NOMO-1 (cell line): ENCODE results near the gene OR2AG2.

ENCODE experiments used
- DNase-seq, 2 experiments: peaks; one replicate each; lab custom pipeline; 2025; ENCODE audit not compliant: unreplicated experiment in 2 of 2; lab: John Stamatoyannopoulos, UW

The OR2AG2 gene

DNA sequence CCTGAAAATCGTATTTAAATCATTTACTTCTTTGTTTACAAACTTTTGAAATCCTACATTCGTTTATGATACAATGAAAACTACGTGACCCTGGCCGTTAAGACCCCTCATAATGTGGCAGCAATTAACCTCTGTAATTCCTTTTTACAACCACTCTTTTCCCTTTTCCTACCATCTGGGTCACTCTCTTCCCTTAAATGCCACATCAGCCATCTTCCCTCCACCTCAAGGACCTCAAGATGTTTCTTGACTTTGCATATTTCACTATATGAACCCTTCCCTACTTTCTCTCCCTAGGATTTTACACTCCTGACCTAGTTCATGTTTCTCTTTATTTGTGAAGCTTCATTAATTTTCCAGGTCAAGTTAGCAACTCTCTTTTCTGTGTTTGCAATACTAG, 26.8 kb downstream of the OR2AG2 start:
- no peak for DNase-seq

DNA sequence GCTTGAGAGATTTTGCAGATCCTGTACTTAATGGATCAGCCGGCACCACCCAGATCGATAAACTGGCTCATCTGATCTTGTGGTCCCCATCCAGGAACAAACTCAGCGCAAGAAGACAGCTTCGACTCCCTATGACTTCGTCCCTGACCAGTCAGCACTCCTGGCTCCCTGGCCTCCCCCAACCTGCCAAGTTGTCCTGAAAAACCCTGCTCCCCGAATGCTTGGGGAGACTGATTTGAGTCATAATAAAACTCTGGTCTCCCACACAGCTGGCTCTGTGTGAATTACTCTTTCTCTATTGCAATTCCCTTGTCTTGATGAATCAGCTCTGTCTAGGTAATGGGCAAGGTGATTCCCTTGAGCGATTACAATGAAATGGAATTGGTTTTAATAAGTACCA, 29.5 kb downstream of the OR2AG2 start:
- DNase-seq = no peak

DNA sequence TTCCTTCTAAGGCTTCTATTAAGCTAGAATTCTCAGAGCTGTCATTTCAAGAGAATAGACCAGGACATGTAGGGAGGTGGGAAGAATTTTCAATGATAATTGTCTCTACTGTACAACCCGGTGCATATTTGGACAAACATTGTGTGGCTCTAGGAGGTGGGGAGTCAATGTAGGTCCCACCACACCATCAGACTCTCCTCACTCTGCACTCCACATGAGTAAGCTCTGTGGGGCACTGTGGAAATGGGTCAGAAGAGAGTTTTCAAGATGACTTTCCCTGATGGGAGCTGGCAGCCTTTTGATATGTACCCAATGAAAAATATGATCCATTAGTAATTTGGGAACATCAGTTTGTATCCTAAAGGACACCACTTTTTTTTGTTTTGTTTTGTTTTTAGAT, 33.2 kb downstream of the OR2AG2 start:
- no peak for DNase-seq

DNA sequence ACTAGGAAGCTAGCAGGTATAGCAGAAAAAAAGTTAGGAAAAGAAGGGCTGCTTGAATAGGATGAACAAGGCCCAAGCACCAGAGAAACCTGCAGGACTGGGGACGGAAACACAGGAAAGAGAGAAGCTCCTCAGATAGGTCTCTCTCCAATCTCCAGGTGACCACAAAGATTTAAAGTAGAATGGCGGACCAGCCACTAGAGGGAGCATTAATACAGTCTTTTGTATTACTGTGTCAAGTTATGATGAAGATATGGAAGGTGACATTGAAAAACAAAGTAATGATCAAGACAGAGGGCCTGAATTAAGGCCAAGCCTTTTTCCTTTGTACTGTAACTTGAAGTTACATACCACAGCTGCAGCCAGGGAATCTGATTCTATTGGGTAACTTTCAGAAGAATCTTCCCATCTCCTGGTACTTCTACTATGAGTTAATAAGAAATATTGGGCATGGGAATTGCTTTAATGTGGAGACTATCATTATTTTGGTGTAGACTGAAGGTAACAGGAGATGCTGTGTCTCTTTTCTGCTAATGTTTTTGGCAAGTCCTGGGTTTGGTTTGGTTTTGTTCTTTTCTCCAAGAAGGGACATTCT, 33.8 kb downstream of the OR2AG2 start:
- peak; percentile 30 to 72 for DNase-seq

DNA sequence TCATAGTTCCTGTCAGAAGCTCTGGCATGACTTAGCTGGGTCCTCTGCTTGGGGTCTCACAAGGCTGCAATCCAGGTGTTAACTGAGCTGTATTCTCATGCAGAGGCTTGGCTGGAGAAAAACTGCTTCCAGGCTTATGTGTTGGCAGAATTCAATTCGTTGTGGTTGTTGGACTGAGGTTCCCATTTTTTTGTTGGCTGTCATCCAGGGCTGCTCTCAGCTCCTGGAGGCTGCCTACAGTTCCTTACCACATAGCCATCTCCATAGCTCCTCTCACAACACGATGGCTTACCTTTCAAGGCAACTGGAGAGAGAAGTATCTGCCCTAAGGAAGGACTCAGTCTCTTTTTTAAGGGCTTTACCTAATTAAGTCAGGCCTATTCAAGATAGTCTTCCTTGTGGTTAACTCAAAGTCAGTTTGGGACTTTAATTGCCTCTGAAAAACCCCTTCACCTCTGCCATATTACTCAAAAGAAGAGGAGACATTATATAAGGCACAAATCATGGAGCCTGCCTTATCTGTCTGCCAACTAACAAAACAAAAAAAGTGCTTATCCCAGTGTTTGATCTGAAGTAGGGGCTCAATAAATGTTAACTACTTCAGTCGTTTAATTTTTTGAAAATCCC, 35.2 kb downstream of the OR2AG2 start:
- no peak for DNase-seq

DNA sequence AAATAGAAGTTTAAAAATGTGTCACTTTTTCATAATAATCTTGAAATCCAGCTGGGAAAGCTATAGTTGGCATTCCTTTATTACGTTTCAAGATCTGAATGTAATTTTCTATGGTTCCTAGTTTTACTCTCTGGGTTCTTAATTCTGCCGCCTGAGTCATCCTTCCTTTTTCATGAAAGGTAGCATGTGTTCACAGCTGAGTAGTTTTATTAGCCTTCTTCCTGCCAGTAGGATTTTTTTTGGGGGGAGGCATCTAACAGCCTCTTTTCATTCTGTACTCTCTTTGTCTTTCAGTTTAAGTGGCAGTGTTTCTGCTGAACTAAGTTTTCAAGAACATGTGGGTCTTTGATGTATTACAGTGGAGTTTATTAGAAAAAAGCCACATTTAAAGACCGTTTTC, 36.5 kb downstream of the OR2AG2 start:
- DNase-seq = peak in 1 of 2 experiments; percentile 25

DNA sequence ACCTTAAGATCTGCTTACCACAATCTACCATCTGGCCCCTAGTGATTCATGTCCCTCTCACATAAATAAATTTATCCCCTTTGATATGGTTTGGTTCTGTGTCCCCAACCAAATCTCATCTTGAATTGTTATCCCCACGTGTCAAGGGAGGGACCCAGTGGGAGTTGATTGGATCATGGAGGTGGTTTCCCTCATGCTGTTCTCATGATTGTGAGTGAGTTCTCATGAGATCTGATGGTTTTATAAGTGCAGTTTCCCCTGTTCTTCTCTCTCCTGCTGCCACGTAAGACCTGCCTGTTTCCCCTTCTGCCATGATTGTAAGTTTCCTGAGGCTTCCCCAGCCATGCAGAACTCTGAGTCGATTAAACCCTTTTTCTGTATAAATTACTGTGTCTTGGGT, 37.2 kb downstream of the OR2AG2 start:
- no peak for DNase-seq

DNA sequence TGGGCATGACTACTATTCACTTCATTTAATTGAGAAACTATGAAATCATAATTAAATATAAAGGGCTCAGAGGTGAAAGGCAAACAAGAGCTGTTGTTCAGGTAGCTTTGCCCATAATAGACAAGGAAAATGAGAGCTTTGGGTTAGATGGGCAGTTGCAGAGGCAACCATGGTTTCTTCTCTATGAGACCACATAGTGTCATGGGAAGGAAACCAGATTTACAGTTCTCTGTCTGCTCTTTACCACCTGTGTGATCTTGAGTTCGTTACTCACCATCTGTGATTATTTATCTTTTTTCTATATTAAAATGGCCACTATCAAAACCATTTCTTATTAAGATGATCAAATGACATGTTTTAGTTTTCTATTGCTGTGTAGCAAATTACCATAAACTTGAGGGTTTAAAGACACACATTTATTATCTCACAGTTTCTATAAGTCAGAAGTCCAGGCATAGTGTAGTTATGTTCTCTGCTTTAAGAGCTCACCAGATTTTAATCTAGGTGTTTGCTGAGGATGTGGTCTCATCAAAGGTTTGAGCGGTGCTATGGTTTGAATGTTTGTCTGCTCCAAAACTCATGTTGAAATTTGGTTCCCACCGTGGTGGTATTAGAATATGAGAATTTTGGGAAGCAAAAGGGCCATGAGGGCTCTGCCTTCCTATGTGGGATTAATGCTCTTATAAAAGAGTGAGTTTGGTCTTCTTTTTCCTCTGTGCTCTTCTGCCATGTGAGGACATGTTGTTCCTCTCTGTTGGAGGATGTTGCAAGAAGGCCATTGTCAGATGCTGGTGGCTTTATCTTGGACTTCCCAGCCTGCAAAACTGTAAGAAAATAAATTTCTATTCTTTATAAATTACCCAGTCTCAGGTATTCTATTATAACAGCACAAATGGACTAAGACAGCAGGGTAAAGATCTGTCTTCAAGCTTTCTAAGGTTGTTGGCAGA, 38.2 kb downstream of the OR2AG2 start:
- DNase-seq = no peak

DNA sequence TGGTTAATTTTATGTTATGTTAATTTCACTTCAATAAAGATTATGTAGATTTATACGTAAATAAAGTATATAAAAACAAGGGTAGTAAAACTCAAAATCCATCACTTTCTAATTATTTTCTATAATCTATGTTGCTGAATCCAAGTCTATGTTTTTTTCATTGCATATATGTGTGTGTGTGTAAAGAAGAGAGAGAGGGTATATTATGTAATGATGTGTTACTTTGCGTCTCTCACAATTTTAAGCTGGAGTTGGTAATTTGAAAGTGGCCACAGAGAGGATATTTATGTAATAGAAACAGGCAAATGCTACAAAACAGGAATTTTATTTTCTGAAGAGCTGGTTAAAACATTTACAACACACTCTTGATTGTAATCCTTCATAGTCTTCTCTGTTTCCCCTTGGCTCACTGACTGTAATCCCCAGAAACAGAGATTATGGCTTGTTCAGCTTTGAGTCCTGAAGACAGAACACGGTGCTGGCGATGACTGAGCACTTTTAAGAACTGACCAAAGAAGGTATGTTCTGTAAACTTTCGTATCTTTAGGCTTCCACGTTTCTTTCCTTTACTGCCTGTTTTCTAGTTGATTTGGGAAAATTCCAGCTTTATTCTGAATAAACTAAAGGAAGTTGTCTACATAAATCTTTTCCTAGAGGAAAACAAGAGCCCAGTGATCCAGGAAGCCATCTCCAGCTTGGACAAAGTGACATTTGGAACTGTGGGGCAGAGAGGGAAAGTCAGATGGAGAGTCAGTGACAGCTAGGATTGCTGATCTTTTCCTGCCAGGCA, 43.6 kb downstream of the OR2AG2 start:
- no peak for DNase-seq

DNA sequence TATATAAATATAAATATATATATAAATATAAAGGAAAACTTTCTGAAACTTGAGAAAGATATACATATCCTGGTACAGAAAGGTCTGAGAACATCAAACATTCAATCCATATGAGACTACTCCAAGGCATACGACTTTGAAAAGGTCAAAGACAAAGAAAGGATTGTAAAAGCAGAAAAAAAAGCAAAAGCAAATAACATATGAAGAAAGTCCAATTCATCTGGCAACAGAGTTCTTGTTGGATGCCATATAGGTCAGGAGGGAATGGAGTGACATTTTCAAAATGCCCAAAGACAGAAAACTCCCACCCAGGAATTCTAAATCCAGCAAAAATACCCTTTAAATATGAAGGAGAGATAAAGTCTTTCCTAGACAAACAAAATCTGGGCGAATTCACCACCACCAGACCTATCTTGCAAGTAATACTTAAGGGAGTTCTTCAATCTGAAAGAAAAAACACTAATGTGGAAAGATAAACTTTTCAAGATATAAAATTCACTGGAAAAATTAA, 46.3 kb downstream of the OR2AG2 start:
- no peak for DNase-seq

DNA sequence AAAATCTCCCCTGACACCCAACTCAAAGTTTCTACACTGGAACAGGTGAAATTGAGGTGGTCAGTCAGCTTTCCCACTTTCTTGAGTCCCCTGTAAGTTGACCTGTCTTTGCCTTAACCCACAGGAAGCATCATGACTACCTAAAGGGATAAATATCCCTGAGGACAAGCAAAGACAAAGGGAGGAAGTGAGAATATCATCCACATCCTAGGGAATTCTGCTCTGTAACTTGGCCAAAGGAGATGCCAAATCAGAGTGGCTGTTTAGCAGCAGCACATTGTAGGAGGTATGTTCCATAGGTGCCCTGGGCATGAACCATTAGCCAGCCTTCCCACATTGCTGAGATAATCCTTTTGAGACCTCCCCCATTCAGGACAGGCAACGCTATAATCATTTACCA, 47.8 kb downstream of the OR2AG2 start:
- DNase-seq = no peak

DNA sequence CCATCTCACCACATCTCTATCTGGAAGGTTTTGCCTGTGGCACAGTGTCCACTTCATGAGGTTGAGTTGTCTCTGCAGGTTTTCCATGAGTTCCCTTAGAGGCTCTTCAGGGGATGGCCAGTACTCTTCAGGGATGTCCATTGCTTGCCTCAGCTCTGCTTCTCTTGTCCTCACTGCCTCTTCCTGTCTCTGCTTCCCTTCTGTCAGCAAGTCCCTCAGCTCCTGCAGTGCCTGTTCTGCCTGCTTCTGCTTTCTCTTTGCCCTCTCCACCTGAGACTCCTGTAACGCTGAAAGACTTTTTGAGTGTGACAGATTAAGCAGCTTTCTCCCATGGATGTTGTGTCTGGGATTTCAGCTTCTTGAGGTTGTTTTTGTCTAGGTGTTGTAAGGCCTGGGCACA, 50.4 kb downstream of the OR2AG2 start:
- no peak for DNase-seq

DNA sequence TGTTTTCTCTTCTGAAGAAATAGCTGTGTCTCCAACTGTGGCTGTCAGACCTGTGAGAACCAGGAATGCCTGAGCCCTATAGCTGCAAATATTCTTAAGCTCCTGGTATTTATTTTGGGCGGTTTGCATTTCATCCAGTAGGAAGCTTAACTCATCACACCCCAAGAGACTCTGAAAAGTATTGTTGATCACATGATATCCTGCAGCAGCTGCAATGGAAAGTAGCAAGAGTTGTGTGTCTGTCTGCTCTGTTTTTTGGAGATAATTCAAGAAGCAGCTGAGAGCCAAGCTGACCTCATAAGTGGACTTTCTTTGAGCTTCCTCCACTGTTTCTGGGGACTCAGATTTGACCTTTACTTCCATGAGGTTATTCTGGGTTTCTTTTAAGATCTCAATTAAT, 52.2 kb downstream of the OR2AG2 start:
- no peak for DNase-seq

DNA sequence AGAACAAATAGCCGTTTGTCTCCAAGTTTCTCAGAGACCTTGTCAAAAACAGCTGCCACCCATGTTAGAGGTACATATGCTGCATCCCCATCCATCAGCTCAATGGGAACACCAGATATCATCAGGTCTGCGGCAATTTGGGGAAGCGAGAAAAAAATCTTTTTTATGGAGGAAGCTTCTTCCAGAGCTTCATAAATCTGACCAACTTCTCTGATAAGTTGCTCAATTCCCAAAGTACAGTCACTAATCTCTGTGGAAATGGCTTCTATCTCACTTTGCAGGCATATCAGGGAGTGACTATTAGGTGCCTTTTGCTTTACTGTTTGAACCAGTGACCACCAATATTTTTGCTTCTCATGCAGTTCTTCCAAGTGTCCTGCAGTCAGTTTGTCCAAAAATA, 54.4 kb downstream of the OR2AG2 start:
- DNase-seq = peak; percentile 41 to 61
